H1 (cell line): ENCODE data around the gene CACNA1C.

ENCODE experiments used
- CTCF ChIP-seq, 3 experiments: IDR thresholded peaks; 1 replicate in 2 of 3; 2 replicates in 1 of 3; pipeline versions ENCODE4 v1.5.1 to v1.6.1; 2011; ENCODE audit warnings: low read length in 3 of 3, mild to moderate bottlenecking in 3 of 3, inconsistent platforms in 2 of 3, low read depth in 1 of 3, moderate library complexity in 1 of 3; ENCODE audit not compliant: insufficient read depth in 1 of 3; ENCODE audit errors: control extremely low read depth in 1 of 3
- FOSL1 ChIP-seq: IDR thresholded peaks from 2 replicates; pipeline ENCODE4 v1.6.1; 2011; ENCODE audit warnings: mild to moderate bottlenecking, low read depth, low read length, moderate library complexity; ENCODE audit not compliant: insufficient read depth
- GABPA ChIP-seq: IDR thresholded peaks from 2 replicates; pipeline ENCODE4 v1.6.1; 2011; ENCODE audit warnings: mild to moderate bottlenecking, low read length, moderate library complexity, borderline replicate concordance; ENCODE audit not compliant: insufficient read depth
- POLR2A ChIP-seq, 2 experiments: IDR thresholded peaks; 1 replicate in 1 of 2; 2 replicates in 1 of 2; pipeline ENCODE4 v1.6.1; 2011; ENCODE audit warnings: low read depth in 2 of 2, low read length in 2 of 2, mild to moderate bottlenecking in 2 of 2; ENCODE audit errors: control extremely low read depth in 1 of 2
- SIN3A ChIP-seq, 2 experiments: IDR thresholded peaks in 1 of 2; conservative IDR thresholded peaks in 1 of 2; 2 replicates each; pipeline ENCODE4 v1.6.1; 2011 to 2012; ENCODE audit warnings: low read length in 2 of 2, improper control_type of control experiment in 1 of 2, low read depth in 1 of 2, mild to moderate bottlenecking in 1 of 2
- SIX5 ChIP-seq: IDR thresholded peaks from 2 replicates; pipeline ENCODE4 v1.6.1; 2011; ENCODE audit warnings: mild to moderate bottlenecking, low read depth, low read length
- TAF7 ChIP-seq: optimal IDR thresholded peaks from 2 replicates; pipeline ENCODE3; 2011; ENCODE audit warnings: low read depth, mild to moderate bottlenecking, inconsistent platforms, low read length, moderate library complexity, borderline replicate concordance
- TEAD4 ChIP-seq: IDR thresholded peaks from 2 replicates; pipeline ENCODE4 v1.6.1; 2012; ENCODE audit warnings: low read depth, low read length, inconsistent platforms, mixed read lengths

- no peak for TF ChIP-seq GABPA
- no peak for TF ChIP-seq TAF7
- no peak for TF ChIP-seq CTCF (IDR thresholded peaks at IDR 0.05; ENCODE audit: control extremely low read depth in 1 of 3, insufficient read depth in 1 of 3, low read depth in 1 of 3, low read length in 3 of 3)
- TF ChIP-seq FOSL1: no peak
- TF ChIP-seq POLR2A (IDR thresholded peaks at IDR 0.05; ENCODE audit: control extremely low read depth in 1 of 2, low read depth in 2 of 2, low read length in 2 of 2): no peak
- no peak for TF ChIP-seq SIX5
- TF ChIP-seq SIN3A (conservative IDR thresholded peaks at IDR 0.05 in 1 of 2, IDR thresholded peaks at IDR 0.05 in 1 of 2; ENCODE audit: low read depth in 1 of 2, low read length in 2 of 2): no peak
- TF ChIP-seq TEAD4: no peak
Observed at GRCh38 chr12:2266666-2267620, 214.2 kb downstream of the CACNA1C start.
